HG03097 (cell line): Measurements from ENCODE around the gene CAND2.
"Not testable (repeated sequence)": the region's sequence is repeated elsewhere in the genome, so short reads cannot be mapped to it uniquely, and the experiment has no call there.

Experiments used
- ATAC-seq: cut with Tn5 transposase; IDR thresholded peaks from one replicate; pipeline ENCODE4 v1.9.1; 2021; ENCODE audit not compliant: unreplicated experiment, low FRiP score

CAND2 gene

DNA sequence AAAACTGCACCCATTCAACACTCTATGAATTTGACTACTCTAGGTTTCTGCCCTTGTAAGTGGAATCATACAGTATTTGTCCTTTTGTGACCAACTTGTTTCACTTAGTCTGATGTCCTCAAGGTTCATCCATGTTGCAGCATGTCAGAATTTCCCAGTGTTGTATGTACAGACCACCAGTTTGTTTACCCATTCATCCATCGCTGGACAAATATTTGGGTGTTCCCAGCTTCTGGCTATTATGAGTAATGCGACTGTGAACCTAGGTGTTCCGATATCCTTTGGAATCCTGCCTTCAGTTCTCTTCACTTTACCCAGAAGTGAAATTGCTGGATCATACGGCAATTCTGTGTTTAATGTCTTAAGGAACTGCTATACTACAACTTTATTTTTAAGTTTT lies 32.3 kb downstream of the CAND2 start:
- no peak for ATAC-seq

DNA sequence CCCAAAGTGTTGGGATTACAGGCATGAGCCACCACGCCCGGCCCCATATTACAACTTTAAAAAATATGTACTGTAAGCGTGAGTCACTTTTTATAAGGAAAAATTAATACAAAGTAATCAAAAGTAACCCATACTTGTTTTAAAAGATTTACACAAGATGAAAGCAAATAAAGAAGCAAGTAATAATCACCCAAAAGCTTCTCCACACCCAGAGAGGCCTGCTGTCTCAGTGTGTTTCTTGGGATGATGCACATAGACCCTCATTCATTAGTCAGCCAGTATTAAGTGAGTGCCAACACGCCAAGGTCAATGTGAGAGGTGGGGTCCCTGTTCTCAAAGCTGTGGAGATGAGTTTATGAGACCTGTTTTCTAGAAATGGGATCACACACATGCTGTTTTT lies 32.9 kb downstream of the CAND2 start:
- no peak for ATAC-seq

DNA sequence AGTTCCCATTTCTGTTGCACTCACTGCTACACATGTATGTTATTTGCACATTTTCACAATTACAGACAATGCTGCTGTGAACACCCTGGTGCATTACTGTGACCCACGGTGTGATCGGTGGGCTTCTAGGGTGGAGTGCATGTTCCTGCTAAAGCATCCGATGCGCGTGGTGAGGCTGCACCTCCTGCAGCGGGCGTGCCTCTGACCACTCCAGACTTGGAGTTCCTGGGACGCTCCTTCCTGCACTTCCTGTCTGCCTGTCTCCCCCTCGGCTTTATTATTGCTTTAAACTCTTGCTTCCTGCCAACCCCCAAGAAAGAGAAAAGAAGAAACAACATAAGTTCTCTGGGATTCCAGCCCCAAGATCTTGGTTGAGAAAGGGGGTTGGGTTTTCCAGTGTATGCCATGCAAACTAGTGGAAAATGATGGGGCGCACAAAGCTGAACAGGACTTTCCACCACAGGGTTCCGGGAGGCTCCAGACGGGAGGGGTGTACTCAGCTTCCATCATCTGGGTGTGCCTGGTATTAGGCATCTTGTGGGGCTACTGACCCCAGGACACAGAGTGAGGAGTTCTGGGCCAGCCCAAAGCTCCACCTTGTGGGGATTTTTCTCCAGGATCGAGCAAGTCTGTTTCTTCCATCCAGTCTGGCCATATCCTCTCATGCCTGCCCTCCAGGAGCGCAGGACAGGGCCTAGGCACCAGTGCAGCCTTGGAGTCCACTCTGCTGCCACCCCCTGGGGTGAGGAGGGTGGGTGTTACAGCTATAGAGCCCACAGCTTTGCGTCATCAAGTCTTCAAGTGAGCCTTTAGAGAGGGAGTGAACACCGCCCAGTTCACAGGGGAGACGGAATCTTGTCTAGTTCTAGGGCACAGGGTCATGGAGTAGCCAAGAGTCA lies 33.7 kb downstream of the CAND2 start:
- no peak for ATAC-seq

DNA sequence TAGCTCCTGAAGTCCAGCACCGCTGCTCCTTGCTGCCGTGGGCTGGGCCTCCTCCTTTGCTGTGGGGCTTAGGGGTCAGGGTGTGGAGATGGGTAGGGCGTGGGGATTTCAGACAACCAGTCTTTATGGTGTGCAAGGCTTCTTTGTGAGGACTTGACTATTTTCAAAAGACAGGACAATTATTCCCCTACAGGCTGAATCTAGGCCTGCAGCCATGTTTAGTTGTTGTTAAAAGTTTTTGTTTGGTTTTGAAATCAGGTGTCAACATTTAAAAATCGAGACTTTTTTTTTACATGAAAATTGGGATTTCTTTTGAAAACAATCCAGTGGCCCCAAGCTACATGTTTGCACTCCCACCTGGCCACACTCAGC lies 34.3 kb downstream of the CAND2 start:
- ATAC-seq = no peak

DNA sequence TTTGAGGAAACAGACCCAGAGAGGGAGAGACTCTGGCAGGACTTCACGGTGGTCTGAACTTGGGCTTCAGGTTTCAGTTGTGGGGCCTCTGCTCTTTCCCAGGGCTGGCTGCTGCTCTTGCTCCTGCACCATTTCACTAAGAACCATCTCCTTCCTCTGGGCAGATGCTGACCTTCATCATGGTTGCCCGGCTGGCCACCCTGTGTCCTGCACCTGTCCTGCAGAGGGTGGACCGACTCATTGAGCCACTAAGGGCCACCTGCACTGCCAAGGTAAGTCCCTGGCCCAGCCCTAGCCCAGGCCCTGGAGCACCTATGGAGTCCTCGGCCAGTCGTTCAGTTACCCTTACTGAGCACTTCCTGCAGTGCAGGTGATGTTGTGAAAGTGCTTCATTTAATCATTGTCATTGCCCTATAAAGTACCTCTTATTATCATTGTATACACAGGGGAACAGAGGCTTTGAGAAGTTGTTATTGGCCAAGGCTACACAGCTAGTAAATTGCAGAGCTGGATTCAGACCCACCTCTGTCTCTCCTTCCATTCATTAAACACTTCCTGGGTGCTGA lies 34.9 kb downstream of the CAND2 start:
- no peak for ATAC-seq

DNA sequence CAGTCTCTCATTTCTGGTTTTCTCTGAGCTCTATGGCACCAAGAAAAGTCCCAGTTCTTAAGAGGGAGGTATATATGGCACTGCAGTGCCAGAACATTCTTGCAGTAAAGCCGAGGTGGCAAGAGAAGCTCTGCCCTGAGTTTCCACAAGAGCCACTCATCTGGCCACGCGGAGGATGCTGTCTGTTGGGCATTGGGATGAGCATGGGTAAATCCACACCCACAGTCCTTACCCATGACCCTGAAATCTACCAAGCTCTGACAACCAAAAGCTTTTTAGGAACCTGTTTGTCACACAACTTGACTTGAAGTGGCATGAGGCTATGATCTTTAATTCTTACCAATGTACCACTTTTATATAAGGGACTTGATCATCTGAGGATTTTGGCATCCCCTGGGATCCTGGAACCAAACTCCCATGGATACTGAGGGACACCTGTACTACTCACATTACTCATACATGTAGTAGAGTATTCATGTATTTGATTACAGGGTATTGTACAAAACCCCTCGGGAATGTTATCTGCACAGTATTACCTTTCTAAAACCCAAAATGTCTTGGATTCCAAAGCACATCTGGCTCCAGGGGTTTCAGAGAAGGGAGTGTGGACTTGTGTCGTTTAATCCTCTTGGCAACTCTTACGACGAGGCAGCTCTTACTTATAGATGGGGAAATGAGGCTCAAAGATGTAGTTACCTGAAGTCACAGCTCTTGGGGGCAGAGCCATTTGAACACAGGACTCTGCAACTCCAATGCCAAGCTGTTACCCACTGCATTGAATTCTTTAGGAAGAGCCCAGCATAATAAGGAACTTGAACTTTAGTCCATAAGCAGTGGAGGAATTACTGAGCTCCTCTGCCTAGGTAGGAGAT lies 36.1 kb downstream of the CAND2 start:
- no peak for ATAC-seq

DNA sequence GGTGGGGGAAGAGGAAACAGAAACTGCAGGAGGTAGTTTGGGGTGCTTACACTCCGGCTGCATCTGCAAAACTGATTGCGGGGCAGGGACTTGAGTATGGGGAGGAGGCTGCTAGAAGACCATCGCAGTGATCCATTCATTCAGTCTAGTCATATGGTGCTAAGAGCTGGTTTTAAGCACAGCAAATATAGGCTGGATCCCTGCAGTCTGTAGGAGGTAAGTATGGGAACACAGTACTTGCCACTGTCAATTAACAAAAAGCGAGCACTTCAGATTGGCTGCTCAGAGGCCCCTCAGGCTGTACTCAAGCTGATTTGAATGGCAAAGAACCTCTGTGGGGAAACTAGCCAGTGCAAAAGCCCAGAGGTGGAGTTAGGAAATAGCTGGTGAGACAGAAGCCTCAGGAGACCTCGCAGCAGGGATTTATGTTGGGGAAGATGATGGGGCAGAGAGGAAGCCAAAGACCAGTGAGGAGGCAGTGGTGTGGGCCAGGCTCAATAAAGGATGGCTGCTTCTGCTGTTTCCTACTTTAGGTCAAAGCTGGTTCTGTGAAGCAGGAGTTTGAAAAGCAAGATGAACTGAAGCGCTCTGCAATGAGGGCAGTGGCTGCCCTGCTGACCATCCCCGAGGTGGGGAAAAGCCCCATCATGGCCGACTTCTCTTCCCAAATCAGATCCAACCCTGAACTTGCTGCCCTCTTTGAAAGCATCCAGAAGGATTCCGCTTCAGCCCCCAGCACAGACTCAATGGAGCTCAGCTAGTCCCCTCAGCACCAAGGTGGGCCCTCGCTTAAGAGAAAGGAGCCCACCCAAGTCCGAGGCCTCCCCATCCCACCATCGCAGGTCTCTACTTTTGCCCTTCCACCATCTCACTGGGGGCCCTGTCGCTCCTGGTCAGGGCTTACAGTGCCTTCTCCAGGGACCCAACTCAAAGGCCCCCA lies 37.0 kb downstream of the CAND2 start:
- ATAC-seq = no peak

DNA sequence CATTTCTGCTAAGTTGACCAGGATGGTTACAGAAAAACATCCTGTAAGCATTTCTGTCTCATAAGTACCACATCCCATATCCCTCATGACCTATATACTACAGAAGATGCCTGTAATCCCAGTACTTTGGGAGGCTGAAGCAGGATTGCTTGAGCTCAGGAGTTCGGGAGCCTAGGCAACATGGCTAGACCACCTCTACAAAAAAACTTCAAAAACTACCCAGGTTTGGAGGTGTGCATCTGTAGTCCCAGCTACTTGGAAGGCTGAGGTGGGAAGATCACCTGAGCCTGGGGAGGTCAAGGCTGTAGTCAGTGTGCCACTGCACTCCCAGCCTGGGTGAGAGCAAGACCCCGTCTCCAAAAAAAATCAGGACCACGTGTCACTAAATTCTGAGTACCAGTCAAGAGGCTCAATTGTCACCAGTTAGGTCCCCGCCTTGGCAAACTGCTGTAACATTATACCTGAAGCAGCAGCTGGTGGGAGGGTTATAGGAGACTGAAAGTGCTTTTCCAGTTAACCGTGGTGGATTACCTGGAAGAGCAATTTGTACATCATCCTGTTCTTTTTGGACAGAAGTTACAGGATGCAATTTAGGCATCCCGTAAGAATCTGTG lies 38.7 kb downstream of the CAND2 start:
- ATAC-seq = no peak

DNA sequence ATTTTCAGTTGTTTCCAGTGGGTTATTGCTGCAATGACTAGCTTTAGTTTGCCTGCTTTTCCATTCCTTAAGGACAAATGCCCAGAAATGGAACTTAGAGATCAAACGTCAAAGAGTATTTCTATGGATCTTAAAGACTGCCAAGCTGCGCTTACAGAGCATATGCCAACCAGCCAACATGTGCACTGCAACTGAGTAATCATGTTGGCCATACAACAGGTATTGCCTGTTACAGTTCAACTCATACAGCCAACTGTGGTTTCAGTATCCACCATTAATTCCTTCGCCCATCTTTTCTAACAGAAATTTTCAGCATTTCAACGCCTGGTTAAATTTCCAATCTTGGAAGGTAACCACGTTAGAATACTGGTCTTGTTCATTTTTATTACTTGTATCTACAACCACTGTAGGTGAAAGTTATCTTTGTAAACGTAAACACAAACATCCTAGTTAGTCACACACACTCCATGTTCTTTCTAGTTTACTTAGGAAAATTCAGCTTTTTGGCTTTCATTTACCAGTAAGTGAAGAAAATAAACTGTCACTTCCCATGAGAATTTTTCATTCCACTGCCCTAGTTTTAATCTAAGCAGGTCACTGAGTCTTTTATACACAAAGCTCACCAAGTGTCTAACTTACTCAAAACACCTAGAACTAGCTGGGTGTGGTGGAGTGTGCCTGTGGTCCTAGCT lies 41.0 kb downstream of the CAND2 start:
- ATAC-seq = no peak

DNA sequence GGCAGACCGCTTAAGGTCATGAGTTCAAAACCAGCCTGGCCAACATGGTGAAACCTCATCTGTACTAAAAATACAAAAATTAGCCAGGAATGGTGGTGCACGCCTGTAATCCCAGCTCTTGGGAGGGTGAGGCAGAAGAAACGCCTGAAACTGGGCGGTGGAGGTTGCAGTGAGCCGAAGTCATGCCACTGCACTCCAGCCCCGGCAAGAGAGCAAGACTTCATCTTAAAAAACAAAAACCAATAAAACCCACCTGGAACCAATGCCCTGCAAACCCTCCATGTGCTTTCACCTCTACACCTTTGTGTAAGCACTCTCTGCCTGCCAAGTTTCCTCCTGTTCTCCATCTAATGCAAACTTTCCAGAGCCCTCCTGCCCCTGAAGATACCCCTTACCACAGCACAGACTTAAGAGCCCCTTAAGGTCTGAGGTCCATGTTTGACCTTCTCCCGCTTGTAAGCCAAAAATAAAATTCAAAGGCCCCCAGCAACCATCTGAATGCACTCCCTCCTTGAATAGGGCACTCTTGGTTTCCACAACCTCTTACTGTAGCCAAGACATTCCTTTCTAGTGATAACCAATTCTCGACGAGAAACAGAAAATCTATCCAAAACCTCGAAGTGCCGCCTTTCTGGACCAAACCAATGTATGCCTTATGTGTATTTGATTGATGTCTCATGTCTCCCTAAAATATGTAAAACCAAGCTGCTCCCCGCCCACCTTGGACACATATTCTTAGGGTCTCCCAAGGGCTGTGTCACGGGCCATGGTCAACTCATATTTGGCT lies 41.9 kb downstream of the CAND2 start:
- ATAC-seq = no peak

DNA sequence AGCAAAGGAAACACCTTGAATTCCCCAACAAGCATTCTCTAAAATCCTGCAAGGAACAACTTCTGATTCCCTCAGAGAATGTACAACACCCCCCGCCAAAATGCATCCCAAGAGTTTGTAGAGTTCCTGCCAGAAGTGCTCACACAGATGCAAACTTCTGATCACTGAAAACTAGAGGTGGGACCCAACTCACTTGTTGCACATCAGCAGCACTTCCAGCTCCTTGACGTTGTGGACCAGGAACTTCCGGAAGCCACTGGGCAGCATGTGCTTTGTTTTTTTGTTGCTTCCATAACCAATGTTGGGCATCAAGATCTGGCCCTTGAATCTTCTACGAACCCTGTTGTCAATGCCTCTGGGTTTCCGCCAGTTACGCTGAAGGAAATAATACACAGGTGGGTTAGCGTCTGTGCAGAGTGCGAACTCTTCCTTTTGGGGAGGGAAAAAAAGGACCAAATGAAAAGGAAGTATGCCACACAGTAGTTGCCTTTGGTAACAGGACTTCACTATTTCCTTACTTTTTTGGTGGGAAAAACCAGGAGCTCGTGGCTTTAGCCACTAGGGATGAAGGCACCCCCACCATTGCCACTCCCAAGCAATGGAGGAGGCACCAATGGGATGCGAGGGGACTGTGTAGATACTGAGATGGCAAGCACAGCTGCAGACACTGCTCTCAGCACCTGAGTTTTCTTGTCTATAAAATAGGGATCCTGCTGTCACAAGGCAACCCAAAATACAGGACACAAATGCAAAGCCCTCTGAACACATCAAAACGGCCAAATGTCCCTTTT lies 42.9 kb downstream of the CAND2 start:
- no peak for ATAC-seq

DNA sequence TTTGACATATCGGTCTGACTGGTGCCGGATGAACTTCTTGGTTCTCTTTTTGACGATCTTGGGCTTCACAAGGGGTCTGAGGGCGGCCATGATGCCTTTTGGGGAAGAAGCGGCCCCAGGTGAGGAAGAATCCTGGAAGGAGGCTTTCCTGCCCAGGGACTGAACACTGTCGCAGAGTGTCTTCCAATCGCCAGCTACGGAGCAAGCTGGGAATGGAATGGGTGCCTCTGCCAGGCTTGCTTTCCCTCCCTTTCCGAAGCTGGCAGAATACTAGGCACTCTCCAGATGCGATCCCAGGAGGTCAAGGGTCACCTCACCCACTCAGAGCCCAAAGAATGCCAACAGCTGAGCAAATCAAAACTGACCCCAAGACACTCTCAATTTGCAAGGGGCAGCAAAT lies 43.7 kb downstream of the CAND2 start:
- not testable (repeated sequence) for ATAC-seq

DNA sequence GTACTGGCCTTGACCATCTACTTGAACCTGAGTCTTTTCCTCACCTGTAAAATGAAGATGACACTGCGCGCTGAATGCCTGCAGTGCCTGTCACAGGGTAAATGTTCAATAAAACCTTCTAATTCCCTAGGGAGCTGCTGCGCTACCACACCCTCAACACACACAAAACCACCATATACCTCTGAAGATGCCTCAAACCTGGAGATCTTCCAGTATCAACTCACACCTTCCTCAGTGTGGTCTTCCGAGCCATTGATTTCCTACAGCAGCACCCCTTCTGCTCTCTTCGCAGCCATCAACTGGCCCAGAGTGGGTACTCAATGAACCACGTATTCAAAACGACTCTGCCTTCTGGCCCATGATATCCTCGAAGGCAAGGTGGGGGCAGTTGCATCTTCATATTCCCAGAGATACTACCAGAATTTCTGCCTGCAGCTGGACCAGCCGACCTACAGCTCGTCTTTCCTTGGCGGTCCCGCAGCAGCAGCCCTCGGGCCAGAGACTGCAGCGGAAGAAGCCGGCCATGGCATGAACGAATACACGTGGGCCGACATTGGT lies 44.2 kb downstream of the CAND2 start:
- peak; percentile 19 for ATAC-seq

DNA sequence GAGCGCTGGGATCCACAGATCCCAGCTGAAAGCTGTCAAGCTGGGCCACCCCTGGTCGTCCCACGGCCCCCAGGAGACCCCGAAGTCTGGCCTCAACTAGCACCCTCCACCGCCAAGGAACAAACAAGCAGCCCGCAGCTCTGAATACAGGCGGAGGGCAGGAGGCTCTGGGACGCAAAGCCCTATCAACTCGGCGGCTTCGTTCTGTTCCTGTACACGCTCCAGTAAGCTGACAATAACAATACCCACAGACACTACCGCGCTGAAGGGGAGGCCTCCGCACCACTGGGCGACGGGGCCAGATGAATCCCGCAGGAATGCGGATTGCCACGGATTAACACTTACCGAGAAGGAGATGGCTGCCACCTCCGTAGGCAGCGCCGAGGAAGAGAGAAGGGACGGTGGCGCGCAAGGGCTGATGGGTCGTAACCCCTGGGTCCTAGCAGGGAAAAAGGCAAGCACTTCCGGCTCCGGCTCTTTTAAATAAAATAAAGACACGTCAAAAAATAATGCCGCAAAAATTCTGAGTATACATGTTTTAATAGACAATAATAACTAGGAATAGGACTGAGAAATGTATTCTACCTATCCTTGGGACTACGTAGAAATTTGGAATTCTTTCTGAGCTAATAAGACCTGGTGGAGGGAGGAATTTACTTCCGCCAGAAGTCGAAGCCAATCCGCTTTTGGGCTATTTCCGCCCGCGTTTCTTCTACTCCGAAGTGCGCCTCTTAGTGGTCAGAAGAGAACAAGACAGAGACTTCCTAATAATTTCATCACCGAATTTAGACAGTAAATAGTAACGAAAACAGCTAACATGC lies 44.9 kb downstream of the CAND2 start, which contains the start of gene RPL32:
Gene RPL32, minus strand, starts transcription at position 417 of the 821 bp plus-strand sequence. CDS start 1,328 bp downstream, outside the sequence.
- peak; percentile 73 for ATAC-seq

DNA sequence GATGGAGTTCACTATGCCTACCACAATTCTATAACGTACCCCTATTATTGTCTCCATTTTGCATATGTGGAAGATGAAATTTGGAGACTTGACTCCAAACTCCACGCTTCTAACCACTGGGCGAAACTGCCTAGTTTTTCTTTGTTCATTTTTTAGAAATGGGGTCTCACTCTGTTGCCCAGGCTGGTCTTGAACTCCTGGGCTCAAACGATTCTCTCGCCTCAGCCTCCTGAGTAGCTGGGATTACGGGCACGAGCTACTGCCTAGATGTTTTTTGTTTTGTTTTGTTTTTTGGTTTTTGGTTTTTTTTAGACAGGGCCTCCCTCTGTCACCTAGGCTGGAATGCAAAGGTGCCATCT lies 45.5 kb downstream of the CAND2 start:
- no peak for ATAC-seq

DNA sequence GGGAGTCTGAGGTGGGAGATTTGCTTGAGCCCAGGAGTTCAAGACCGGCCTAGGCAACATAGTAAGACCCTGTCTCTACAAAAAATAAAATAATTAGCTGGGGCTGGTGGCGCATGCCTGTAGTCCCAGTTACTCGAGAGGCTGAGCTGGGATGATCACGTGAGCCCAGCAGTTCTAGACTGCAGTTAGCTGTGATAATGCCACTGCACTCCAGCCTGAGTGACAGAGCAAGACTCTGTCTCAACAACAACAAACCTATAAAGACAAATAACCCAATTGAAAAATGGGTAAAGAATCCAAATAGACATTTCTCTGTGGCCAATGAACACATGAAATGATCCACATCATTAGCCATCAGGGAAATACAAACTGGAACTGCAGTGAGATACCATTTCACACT lies 46.0 kb downstream of the CAND2 start:
- no peak for ATAC-seq

DNA sequence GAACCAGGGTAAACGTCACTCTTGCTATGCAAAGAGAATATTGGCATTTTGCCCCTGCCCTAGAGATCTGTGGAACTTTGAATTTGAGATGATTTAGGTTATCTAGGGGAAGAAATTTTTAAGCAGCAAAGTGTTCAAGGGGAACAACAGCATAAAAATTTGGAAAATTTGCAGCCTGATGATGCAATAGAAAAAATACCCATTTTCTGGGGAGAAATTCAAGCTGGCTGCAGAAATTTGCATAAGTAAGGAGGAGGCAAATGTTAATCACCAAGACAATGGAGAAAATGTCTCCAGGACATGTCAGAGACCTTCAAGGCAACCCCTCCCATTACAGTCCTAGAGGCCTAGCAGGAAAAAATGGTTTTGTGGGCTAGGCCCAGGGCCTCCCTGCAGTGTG lies 49.3 kb downstream of the CAND2 start:
- no peak for ATAC-seq
